GM12878 (cell line): ENCODE data around the gene MTFMT. TPM values are rescaled to one million over a fixed set of nuclear protein-coding genes. Genes with fewer than 3 reads are reported as not detected.

Source experiments
- ATAC-seq: fragments of 200-7000 bp; cut with Tn5 transposase; 3 replicates; pipeline ENCODE4 v1.9.1; 2020; ENCODE audit warnings: mild to moderate bottlenecking, moderate library complexity
- BruUV-seq: library from RNA; stranded (reverse); fragments of 400-500 nt; replicated peaks from 2 replicates; lab custom pipeline; 2021; lab: Mats Ljungman, UMichigan
- CTCF ChIA-PET: fragments of 300-600 bp; sonication (Branson Sonifier 250); formaldehyde crosslinking; extraction: SDS; loops from one replicate; lab custom pipeline; 2021; ENCODE audit warnings: inconsistent platforms; lab: Yijun Ruan, JAX
- POLR2A ChIA-PET: fragments of 350-600 bp; formaldehyde crosslinking; extraction: SDS; loops from one replicate; lab custom pipeline; 2021; ENCODE audit warnings: inconsistent platforms; lab: Charles Lee
- RAD21 ChIA-PET: fragments of 300-600 bp; sonication (Branson Sonifier 250); formaldehyde crosslinking; loops from one replicate; lab custom pipeline; 2023; ENCODE audit warnings: antibody characterized with exemption; ENCODE audit not compliant: unreplicated experiment; lab: Charles Lee
- SMC1A ChIA-PET: fragments of 300-600 bp; sonication (Branson Sonifier 250); formaldehyde crosslinking; loops from one replicate; lab custom pipeline; 2023; ENCODE audit not compliant: unreplicated experiment, uncharacterized antibody; lab: Charles Lee
- DNase-seq: peaks from one replicate; pipeline ENCODE4 v3.0.0-alpha.2; 2011; ENCODE audit warnings: low read depth, low spot score
- FAIRE-seq: peaks from 3 replicates; lab custom pipeline; 2011; peaks lifted over from hg19 to GRCh38; lab: Jason Lieb, UNC
- H2AFZ ChIP-seq: 2 replicates; pipeline ENCODE4 v1.6.0; 2011; ENCODE audit warnings: low read depth, low read length, control low read depth; ENCODE audit not compliant: control insufficient read depth
- H3K27ac ChIP-seq: 2 replicates; pipeline ENCODE4 v1.5.1; 2011; ENCODE audit warnings: control low read depth; ENCODE audit not compliant: control insufficient read depth, insufficient read depth
- H3K27me3 ChIP-seq, 2 experiments: replicated peaks in 1 of 2; 2 replicates each; pipeline versions ENCODE4 v1.6.0 to v1.6.1; 2011; ENCODE audit warnings: low read length in 1 of 2; ENCODE audit not compliant: control insufficient read depth in 2 of 2, insufficient read depth in 2 of 2
- H3K36me3 ChIP-seq, 2 experiments: 2 replicates each; pipeline ENCODE4 v1.5.1; 2011; ENCODE audit warnings: low read length in 1 of 2; ENCODE audit not compliant: control insufficient read depth in 2 of 2, insufficient read depth in 2 of 2
- H3K4me1 ChIP-seq: 2 replicates; pipeline ENCODE4 v1.6.1; 2011; ENCODE audit warnings: mild to moderate bottlenecking, low read length, moderate library complexity, mixed read lengths; ENCODE audit not compliant: control insufficient read depth, insufficient read depth
- H3K4me2 ChIP-seq: 2 replicates; pipeline ENCODE4 v1.6.0; 2011; ENCODE audit warnings: control low read depth; ENCODE audit not compliant: control insufficient read depth, insufficient read depth
- H3K4me3 ChIP-seq: fragments of 200-600 bp; sonication (generic); 2 replicates; pipeline ENCODE4 v1.5.1; 2016
- H3K79me2 ChIP-seq: 2 replicates; pipeline ENCODE4 v1.6.0; 2011; ENCODE audit warnings: low read length; ENCODE audit not compliant: control insufficient read depth, insufficient read depth
- H3K9ac ChIP-seq: 2 replicates; pipeline ENCODE4 v1.8.0; 2011; ENCODE audit warnings: low read length, control low read depth, mixed read lengths; ENCODE audit not compliant: control insufficient read depth, insufficient read depth
- H3K9me3 ChIP-seq: replicated peaks from 3 replicates; pipeline ENCODE4 v1.5.1; 2011; ENCODE audit warnings: mild to moderate bottlenecking, low read length; ENCODE audit not compliant: control insufficient read depth, insufficient read depth
- H4K20me1 ChIP-seq: 2 replicates; pipeline ENCODE4 v1.6.0; 2011; ENCODE audit not compliant: control insufficient read depth, insufficient read depth
- CBX3 ChIP-seq: fragments of 200-600 bp; sonication (generic); IDR thresholded peaks from 2 replicates; pipeline ENCODE4 v1.6.1; 2016; ENCODE audit warnings: low read depth, borderline replicate concordance
- SMC3 ChIP-seq: IDR thresholded peaks from 2 replicates; pipeline ENCODE4 v1.6.1; 2011; ENCODE audit warnings: low read length, improper control_type of control experiment, borderline replicate concordance
- STAT1 ChIP-seq: fragments of 450-650 bp; conservative IDR thresholded peaks from 2 replicates; pipeline ENCODE4 v1.6.1; 2014; ENCODE audit warnings: antibody characterized with exemption, mild to moderate bottlenecking
- SUPT20H ChIP-seq: IDR thresholded peaks from 2 replicates; pipeline ENCODE4 v1.6.1; 2011; ENCODE audit warnings: low read depth, mild to moderate bottlenecking, low read length, moderate library complexity, borderline replicate concordance; ENCODE audit not compliant: control insufficient read depth
- YY1 ChIP-seq: IDR thresholded peaks from 2 replicates; pipeline ENCODE4 v1.6.1; 2011; ENCODE audit warnings: low read depth, mild to moderate bottlenecking, low read length
- WGBS: methylation state at CpG from one replicate; pipeline ENCODE4 v1.1.6; 2016; ENCODE audit warnings: low lambda C conversion rate; ENCODE audit not compliant: insufficient replicate concordance, insufficient coverage; ENCODE audit errors: missing lambda C conversion rate; 5-methylcytosine and 5-hydroxymethylcytosine counted together
- in situ Hi-C: fragments of 300-500 bp; cut with MboI; formaldehyde crosslinking; loops from 9 replicates; pipeline ENCODE4 v1.14.3; 2018; ENCODE audit warnings: mixed read lengths
- intact Hi-C: fragments of 100-400 bp; cut with micrococcal nuclease; formaldehyde crosslinking; loops from one replicate; pipeline ENCODE4 v1.14.2; 2022; ENCODE audit not compliant: unreplicated experiment
- polyA plus RNA-seq, 11 experiments: library from polyadenylated mRNA; depleted of rRNA in 4 of 11; unstranded in 6 of 11; stranded (reverse) in 5 of 11; fragments of >200 nt; fragmentation: Nextera tagmentation in 4 of 11; fragmentation: Illumina TruSeq in 1 of 11; extraction: Ambion mirVana in 4 of 11; extraction: Trizol in 1 of 11; gene quantifications; 1 replicate in 1 of 11; 2 replicates in 10 of 11; pipeline versions ENCODE4 v1.2.1 to v1.2.3, GENCODE V29; 2011 to 2016; ENCODE audit warnings: inconsistent platforms in 2 of 11, missing spikeins in 2 of 11, low read depth in 1 of 11
- total RNA-seq, 4 experiments: library from RNA; depleted of rRNA in 3 of 4; stranded (reverse); fragments of >200 nt in 3 of 4; fragmentation: Illumina TruSeq in 1 of 4; extraction: Trizol in 1 of 4; gene quantifications; 2 replicates each; pipeline versions ENCODE4 v1.2.1 to v1.2.3, GENCODE V29; 2013 to 2021
- TF ChIP-seq, protein P1 (sequence below): IDR thresholded peaks from 2 replicates; pipeline ENCODE4 v1.6.1; 2012; ENCODE audit warnings: low read depth, low read length, improper control_type of control experiment
- TF ChIP-seq, protein P2 (sequence below): fragments of 450-650 bp; IDR thresholded peaks from 2 replicates; pipeline ENCODE4 v1.6.1; 2016; ENCODE audit warnings: mild to moderate bottlenecking, moderate library complexity, borderline replicate concordance
- TF ChIP-seq, protein P3 (sequence below): fragments of 450-650 bp; formaldehyde crosslinking; IDR thresholded peaks from 2 replicates; pipeline ENCODE4 v1.5.0; 2022; ENCODE audit warnings: mild to moderate bottlenecking, missing genetic modification characterization
- TF ChIP-seq, protein P4 (sequence below): fragments of 450-650 bp; IDR thresholded peaks from 2 replicates; pipeline ENCODE4 v1.6.1; 2016; ENCODE audit warnings: mild to moderate bottlenecking
- TF ChIP-seq, protein P5 (sequence below): IDR thresholded peaks from 2 replicates; pipeline ENCODE4 v1.6.1; 2011; ENCODE audit warnings: borderline replicate concordance, low read depth, mild to moderate bottlenecking, moderate library complexity, low read length; ENCODE audit not compliant: insufficient read depth, poor library complexity, severe bottlenecking

The MTFMT gene
- total and polyA plus RNA-seq, 10 of the 15 experiments (the other 5 are each of a cell fraction or from before 2014, with no cell fraction given) = 1.7 to 29.8 (median 17.4) TPM

DNA sequence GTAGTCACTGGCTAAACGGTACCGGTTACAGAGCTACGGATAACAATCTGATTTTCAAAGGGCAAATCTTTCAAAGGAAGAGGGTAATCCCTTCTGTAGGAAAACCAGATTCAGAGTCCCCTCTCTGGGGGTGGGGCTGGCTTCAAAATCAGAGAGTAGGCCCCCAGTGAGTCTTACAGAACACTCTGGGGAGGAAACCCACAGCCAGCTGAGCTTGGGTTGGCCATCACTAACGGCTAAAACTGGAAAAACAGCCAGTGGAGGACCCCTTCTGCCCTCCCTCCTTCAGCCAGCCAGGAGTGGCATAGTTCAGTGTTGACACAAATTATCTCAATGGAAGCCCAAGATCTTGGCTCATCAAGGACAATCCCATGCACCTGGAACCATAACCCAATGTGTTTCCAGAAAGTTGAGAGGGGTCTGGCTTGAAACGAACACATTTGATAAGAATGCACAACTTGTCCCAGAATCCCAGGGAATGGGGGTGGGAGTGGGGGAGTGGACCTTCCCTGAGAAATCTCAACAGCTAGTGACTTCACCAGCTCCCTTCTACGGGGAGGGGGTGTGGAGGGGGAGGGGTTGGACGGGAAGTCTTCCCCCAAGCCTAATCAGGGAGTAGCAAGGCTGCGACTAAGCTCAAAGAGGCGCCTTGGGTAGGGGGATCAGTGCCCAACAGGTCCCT lies 37.3 kb upstream of the MTFMT start:
- Histone ChIP-seq H3K27ac (no peak overlapping the region), H3K36me3 (no peaks in the 10 kb centered on the region), H2AFZ (no peak overlapping the region), H3K4me1 (no peaks in the 10 kb centered on the region), H3K27me3 (peaks cover 0 to 2% of the 10 kb centered on the region in 2 experiments), H3K9me3 (no peaks in the 10 kb centered on the region), H3K4me3 (no peak overlapping the region), H3K79me2 (no peaks in the 10 kb centered on the region), H4K20me1 (no peaks in the 10 kb centered on the region), H3K4me2 (no peak overlapping the region), H3K9ac (no peak overlapping the region)
- FAIRE-seq (no peak), ATAC-seq (no peak), DNase-seq (no peak)
- in situ Hi-C loops = no loop called here
- ChIA-PET RAD21 (no interaction called here), POLR2A (interaction anchor here (0.7 kb wide), 1 partner anchor 11 kb away, joined by 3 read pairs; no protein-coding TSS in a partner anchor), CTCF (interaction anchor here (0.6 to 1.1 kb wide), 3 partner anchors 14 to 257 kb away, joined by 3 read pairs; no protein-coding TSS in a partner anchor), SMC1A (interaction anchor here (0.6 to 1.5 kb wide), 2 partner anchors 13 to 365 kb away, joined by 3 to 4 read pairs; no protein-coding TSS in a partner anchor)
- no peak for TF ChIP-seq CBX3
- no peak for TF ChIP-seq SUPT20H
- TF ChIP-seq YY1 = no peak
- TF ChIP-seq SMC3 = no peak
- TF ChIP-seq, protein P1, sequence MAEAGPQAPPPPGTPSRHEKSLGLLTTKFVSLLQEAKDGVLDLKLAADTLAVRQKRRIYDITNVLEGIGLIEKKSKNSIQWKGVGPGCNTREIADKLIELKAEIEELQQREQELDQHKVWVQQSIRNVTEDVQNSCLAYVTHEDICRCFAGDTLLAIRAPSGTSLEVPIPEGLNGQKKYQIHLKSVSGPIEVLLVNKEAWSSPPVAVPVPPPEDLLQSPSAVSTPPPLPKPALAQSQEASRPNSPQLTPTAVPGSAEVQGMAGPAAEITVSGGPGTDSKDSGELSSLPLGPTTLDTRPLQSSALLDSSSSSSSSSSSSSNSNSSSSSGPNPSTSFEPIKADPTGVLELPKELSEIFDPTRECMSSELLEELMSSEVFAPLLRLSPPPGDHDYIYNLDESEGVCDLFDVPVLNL = no peak
- TF ChIP-seq, protein P2, sequence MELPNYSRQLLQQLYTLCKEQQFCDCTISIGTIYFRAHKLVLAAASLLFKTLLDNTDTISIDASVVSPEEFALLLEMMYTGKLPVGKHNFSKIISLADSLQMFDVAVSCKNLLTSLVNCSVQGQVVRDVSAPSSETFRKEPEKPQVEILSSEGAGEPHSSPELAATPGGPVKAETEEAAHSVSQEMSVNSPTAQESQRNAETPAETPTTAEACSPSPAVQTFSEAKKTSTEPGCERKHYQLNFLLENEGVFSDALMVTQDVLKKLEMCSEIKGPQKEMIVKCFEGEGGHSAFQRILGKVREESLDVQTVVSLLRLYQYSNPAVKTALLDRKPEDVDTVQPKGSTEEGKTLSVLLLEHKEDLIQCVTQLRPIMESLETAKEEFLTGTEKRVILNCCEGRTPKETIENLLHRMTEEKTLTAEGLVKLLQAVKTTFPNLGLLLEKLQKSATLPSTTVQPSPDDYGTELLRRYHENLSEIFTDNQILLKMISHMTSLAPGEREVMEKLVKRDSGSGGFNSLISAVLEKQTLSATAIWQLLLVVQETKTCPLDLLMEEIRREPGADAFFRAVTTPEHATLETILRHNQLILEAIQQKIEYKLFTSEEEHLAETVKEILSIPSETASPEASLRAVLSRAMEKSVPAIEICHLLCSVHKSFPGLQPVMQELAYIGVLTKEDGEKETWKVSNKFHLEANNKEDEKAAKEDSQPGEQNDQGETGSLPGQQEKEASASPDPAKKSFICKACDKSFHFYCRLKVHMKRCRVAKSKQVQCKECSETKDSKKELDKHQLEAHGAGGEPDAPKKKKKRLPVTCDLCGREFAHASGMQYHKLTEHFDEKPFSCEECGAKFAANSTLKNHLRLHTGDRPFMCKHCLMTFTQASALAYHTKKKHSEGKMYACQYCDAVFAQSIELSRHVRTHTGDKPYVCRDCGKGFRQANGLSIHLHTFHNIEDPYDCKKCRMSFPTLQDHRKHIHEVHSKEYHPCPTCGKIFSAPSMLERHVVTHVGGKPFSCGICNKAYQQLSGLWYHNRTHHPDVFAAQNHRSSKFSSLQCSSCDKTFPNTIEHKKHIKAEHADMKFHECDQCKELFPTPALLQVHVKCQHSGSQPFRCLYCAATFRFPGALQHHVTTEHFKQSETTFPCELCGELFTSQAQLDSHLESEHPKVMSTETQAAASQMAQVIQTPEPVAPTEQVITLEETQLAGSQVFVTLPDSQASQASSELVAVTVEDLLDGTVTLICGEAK = no peak
- TF ChIP-seq, protein P3, sequence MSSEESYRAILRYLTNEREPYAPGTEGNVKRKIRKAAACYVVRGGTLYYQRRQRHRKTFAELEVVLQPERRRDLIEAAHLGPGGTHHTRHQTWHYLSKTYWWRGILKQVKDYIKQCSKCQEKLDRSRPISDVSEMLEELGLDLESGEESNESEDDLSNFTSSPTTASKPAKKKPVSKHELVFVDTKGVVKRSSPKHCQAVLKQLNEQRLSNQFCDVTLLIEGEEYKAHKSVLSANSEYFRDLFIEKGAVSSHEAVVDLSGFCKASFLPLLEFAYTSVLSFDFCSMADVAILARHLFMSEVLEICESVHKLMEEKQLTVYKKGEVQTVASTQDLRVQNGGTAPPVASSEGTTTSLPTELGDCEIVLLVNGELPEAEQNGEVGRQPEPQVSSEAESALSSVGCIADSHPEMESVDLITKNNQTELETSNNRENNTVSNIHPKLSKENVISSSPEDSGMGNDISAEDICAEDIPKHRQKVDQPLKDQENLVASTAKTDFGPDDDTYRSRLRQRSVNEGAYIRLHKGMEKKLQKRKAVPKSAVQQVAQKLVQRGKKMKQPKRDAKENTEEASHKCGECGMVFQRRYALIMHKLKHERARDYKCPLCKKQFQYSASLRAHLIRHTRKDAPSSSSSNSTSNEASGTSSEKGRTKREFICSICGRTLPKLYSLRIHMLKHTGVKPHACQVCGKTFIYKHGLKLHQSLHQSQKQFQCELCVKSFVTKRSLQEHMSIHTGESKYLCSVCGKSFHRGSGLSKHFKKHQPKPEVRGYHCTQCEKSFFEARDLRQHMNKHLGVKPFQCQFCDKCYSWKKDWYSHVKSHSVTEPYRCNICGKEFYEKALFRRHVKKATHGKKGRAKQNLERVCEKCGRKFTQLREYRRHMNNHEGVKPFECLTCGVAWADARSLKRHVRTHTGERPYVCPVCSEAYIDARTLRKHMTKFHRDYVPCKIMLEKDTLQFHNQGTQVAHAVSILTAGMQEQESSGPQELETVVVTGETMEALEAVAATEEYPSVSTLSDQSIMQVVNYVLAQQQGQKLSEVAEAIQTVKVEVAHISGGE (CRISPR knock-in tag) = no peak
- TF ChIP-seq, protein P4, sequence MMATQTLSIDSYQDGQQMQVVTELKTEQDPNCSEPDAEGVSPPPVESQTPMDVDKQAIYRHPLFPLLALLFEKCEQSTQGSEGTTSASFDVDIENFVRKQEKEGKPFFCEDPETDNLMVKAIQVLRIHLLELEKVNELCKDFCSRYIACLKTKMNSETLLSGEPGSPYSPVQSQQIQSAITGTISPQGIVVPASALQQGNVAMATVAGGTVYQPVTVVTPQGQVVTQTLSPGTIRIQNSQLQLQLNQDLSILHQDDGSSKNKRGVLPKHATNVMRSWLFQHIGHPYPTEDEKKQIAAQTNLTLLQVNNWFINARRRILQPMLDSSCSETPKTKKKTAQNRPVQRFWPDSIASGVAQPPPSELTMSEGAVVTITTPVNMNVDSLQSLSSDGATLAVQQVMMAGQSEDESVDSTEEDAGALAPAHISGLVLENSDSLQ = no peak
- no peak for TF ChIP-seq STAT1
- TF ChIP-seq, protein P5, sequence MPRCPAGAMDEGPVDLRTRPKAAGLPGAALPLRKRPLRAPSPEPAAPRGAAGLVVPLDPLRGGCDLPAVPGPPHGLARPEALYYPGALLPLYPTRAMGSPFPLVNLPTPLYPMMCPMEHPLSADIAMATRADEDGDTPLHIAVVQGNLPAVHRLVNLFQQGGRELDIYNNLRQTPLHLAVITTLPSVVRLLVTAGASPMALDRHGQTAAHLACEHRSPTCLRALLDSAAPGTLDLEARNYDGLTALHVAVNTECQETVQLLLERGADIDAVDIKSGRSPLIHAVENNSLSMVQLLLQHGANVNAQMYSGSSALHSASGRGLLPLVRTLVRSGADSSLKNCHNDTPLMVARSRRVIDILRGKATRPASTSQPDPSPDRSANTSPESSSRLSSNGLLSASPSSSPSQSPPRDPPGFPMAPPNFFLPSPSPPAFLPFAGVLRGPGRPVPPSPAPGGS = no peak
- WGBS = 40% methylated on average over 9 of the region's 9 CpGs
- no TSS peak for BruUV-seq
- intact Hi-C loops = no loop called here
